ENCODE measurements around the gene NKIRAS1.

GRCh38 chr3:23872330-23872729 lies 44.5 kb downstream of the NKIRAS1 start:
- TF ChIP-seq ZFP30 (CRISPR knock-in tag; IDR thresholded peaks at IDR 0.05) (no peak), ZFP3 (CRISPR knock-in tag; IDR thresholded peaks at IDR 0.05) (no peak)

All from SK-N-SH treated with all-trans-retinoic acid at 6 μM for 48 hours (cell line).